Astrocyte (in vitro differentiated cells and primary cell): ENCODE data around the gene LARGE1.
"Not testable (repeated sequence)": the region's sequence is repeated elsewhere in the genome, so short reads cannot be mapped to it uniquely, and the experiment has no call there.

Source experiments
- EZH2 ChIP-seq: IDR thresholded peaks from 2 replicates; pipeline ENCODE4 v1.6.1; 2012; ENCODE audit warnings: mild to moderate bottlenecking, low read length, inconsistent platforms; ENCODE audit not compliant: insufficient read depth
- TF ChIP-seq, protein P1 (sequence below): IDR thresholded peaks from 2 replicates; pipeline ENCODE4 v1.5.1; 2011; ENCODE audit warnings: low read depth, mild to moderate bottlenecking, inconsistent platforms, low read length, moderate library complexity; ENCODE audit not compliant: insufficient read depth

DNA sequence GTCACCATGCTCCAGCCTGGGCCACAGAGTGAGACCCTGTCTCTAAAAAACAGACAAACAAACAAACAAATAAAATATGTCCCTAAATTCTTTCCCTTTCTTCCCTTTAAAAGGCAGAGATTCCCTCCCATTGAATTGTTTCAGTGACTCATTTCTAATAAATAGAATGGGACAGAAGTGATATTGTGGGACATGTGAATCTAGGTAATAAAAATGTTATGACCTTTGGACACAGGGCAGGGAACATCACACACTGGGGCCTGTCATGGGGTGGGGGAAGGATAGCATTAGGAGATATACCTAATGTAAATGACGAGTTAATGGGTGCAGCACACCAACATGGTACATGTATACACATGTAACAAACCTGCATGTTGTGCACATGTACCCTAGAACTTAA, 459.0 kb downstream of the LARGE1 start:
- TF ChIP-seq, protein P1, sequence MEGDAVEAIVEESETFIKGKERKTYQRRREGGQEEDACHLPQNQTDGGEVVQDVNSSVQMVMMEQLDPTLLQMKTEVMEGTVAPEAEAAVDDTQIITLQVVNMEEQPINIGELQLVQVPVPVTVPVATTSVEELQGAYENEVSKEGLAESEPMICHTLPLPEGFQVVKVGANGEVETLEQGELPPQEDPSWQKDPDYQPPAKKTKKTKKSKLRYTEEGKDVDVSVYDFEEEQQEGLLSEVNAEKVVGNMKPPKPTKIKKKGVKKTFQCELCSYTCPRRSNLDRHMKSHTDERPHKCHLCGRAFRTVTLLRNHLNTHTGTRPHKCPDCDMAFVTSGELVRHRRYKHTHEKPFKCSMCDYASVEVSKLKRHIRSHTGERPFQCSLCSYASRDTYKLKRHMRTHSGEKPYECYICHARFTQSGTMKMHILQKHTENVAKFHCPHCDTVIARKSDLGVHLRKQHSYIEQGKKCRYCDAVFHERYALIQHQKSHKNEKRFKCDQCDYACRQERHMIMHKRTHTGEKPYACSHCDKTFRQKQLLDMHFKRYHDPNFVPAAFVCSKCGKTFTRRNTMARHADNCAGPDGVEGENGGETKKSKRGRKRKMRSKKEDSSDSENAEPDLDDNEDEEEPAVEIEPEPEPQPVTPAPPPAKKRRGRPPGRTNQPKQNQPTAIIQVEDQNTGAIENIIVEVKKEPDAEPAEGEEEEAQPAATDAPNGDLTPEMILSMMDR: not testable (repeated sequence)
- not testable (repeated sequence) for TF ChIP-seq EZH2
